HG03520 (cell line): Measurements from ENCODE around the gene ALG1.

Experiments used
- ATAC-seq: cut with Tn5 transposase; IDR thresholded peaks from one replicate; pipeline ENCODE4 v1.9.1; 2021; ENCODE audit warnings: mild to moderate bottlenecking, moderate library complexity; ENCODE audit not compliant: unreplicated experiment

The ALG1 gene

GRCh38 chr16:5071681-5072333, at the start of gene ALG1:
ALG1 (plus strand) TSS chr16:5071843; CDS start chr16:5071850, 7 bp downstream.
- peak; percentile 83 for ATAC-seq

DNA sequence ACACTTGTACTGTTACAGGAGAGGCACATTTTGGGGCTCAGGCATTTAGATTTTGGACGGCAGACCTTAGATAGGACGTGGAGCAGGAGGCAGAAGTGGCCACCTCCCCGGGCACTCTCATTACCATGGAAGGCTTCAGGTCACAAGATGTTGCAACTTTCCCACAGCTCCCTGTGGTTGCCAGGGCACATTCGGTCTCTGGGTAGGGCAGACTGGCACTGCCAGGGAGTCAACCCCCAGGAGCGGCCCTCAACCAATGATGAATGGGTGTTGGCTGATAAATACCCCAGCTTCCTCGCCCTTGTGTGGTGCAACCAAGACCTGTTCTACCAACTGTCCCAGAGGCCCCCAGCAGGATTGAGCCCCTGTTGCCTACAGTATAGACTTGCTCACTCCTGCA, 49.1 kb upstream of the ALG1 start:
- no peak for ATAC-seq

GRCh38 chr16:5024632-5025031, 47.0 kb upstream of the ALG1 start:
- ATAC-seq = no peak

- no peak for ATAC-seq
Observed at GRCh38 chr16:5025171-5025632, 46.4 kb upstream of the ALG1 start.

GRCh38 chr16:5026664-5027063, 45.0 kb upstream of the ALG1 start:
- no peak for ATAC-seq

DNA sequence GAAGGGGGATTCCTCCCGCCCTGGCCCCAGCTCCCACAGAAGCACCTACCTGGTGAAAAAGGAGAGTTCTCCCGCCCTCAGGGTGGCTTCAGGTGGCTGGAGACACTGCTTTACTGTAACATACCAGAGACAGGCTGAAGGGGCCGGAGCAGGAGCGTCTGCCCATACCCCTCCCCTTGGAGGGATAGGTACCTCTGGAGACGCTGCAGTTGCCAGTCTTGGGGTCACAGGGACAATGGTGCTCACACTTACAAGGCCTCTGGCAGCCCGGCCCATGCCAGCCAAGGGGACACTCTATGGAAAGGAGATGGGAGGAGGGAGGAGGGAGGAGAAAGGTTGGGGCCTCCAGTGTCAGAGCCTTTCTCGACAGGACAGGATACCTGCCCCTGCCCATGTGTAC, 44.6 kb upstream of the ALG1 start:
- ATAC-seq = no peak

- no peak for ATAC-seq
Observed at GRCh38 chr16:5027575-5028235, 43.9 kb upstream of the ALG1 start.

DNA sequence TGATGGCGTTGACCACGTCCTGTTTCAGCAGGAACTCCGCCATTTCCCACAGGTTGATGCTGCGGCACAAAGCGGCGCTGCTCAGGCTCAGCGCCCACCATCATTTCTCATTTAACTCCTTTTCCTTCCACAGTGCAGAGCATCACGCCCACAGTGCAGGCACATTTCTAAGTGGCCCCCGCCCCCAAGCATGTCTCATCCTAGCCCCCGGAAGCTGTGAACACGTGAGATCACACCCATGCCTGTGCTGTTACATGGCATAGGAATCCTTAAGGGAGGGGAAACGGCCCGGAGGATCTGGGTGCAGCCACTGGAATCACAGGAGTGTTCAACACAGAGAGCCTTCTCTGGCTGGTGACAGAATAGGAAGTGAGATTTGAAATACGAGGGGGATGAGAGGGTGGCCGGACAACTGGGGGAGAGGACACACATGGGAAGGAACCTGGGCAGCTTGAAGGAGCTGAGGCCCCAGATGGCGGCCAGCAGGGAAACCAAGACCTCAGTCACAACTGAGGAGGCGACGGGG, 42.6 kb upstream of the ALG1 start:
- ATAC-seq = no peak

DNA sequence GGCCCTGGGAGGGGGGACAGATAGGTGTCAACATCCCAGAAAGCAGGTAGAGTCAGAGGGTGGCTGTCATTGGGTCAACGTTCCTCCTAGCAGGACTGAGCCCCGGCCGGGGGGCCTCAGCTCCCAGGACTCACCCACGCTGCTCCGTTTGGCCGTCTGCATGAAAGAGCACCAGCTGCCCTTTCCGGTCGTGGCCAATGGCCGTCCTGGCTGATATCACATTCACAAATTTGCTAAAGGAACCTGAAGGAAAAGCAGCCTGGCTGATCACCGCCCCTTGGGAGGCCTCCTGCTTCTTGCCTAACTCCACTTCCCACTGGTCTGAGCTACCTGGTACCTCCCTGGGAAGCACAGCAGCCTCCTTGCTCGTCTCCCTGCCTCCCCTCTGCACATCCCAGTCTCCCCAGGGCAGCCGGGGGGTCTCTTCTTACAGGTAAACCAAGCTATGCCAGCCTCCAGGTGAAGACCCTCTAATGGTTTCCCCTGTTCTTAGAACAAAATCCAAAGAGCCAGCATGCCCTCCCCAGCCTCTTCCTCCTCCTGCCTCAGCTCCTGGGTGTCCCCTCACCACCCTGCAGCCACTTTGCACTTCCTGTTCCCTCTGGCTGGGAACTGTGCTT, 41.3 kb upstream of the ALG1 start:
- ATAC-seq = no peak

GRCh38 chr16:5031601-5032000, 40.0 kb upstream of the ALG1 start:
- ATAC-seq = no peak

DNA sequence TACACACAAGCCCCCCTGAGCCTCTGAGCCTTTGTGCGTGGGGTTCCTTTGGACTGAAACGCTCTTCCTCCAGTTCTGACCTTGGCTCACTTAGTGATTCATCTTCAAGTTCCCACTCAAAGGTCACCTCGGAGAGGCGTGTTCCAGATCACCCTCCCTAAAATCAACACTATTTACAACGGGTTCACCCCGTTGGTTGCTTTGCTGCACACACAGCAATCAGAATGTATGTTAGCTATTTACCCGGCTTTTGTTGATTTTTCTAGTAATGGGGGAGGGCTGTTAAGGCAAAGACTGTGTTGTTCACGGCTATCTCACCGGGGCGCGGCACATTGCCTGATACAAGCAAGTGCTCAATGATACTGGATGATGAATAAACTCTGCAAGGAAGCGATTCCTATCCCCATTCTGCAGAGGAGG, 38.9 kb upstream of the ALG1 start:
- ATAC-seq = no peak

DNA sequence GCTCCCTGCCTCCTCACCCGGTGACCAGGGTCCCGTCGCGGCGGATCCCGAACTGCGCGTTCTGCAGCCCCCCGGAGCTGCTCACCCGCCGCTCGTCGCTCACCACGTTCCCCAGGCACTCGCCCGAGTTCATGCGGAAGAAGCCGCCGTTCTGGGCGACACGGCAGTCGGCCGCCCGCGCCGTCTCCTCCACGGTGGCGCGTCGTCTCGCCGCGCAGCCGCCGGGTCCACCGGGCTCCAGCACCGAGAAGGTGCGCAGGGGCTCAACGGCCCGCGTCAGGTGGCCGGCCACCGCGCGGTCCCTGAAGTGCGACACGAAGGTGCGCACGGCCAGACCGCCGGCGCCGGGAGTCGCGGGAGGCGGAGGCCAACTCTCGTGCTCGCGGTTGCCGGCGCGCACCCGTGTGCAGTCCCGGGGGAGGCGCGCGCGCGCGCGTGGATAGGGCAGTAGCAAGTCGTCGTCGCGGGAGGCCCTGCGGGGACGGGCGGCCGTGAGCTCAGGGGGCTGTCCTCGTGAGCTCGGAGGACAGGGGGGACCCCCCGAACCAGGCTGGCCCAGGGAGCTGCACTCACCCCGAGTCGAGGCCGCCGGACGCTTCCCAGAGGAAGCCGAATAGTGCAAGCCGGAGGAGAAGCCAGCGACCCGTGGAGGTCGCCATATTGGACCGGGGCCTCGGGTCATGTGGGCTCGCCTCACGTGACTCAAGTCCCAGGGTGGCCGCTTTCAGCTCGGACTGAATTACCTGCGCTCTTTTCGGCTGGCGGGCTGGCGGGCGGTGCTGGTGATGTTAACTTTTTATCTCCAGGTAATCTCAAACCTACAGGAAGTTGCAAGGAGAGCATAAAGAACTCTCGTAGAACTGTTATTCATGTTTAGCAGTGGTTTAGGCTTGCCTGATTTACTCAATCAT, 38.1 kb upstream of the ALG1 start, which contains the start of gene NAGPA:
Gene NAGPA, minus strand, starts transcription at position 680 of the 911 bp plus-strand sequence. Its CDS starts 21 bp downstream, at position 659.
- ATAC-seq = peak; percentile 78

DNA sequence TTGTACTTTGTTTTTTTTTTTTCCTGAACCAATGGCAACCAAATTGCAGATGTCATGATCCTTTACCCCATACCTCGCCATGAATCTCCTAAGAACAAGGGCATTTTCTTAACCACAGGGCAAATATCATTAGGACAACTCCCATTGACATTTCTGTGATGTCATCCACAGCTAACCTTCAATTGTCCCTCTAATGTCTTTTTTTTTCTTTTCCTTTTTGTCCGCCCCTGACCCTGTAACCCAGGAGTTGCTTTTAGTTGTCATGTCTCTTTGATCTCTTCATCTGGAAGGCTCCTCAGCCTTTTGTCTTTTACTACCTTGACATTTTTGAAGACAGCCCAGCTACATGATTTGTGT, 37.5 kb upstream of the ALG1 start:
- ATAC-seq = no peak

GRCh38 chr16:5035909-5036227, 35.8 kb upstream of the ALG1 start:
- no peak for ATAC-seq

DNA sequence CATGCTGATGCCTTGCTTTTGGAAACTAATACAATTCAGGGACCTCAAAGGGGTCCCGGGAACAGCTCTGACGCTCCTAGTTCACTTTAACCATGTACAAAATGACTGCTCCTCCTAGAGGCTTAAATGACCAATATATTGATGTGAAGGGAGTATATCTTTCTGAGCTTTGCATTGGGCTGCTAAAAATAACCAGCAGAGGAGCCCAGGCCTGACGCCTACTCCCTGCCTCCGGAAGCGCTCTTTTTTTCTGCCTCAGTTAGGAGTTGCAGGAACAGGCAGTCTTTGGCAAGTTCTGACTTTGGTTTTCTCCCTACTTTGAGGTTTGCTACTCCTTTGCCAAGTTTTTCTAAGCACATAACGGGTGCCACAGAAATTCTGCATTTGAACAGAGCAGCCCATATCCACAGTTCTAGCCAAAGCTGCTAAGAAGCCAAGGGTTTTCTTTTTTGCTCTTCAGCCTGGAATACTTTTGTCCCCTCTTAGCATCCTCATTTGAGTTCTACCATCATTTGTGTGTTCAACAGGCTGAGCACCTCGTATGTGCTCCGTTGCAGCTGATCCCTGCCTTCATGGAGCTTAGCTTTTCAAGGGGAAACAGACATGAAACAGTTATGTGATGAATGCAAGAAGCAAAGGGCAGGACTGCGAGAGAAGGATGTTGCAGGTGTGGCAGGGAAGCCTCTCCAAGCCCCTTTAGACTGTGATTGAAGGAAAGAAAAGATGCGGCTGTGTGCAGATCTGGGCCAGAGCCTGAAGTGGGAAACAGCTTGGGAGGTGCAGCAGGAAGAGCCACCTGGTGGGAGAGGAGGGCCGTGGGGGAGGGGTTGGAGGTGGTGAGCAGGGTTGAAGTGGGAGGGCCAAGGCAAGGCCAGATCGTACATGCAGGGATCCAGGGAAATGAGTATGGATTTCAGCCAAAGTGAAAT, 35.2 kb upstream of the ALG1 start:
- no peak for ATAC-seq

- no peak for ATAC-seq
Observed at GRCh38 chr16:5040451-5040850, 31.2 kb upstream of the ALG1 start.

GRCh38 chr16:5041600-5042133, 30.0 kb upstream of the ALG1 start:
- ATAC-seq = peak; percentile 69

- ATAC-seq = no peak
Observed at GRCh38 chr16:5042574-5043171, 29.0 kb upstream of the ALG1 start.

- no peak for ATAC-seq
Observed at GRCh38 chr16:5044011-5044540, 27.6 kb upstream of the ALG1 start.
